Measurements from ENCODE around the gene ZNHIT6. TPM values are rescaled to one million over a fixed set of nuclear protein-coding genes. Genes with fewer than 3 reads are reported as not detected.
"Not testable (repeated sequence)": the region's sequence is repeated elsewhere in the genome, so short reads cannot be mapped to it uniquely, and the experiment has no call there.

The ZNHIT6 gene
- total RNA-seq, 1 donor from 2014 or later: 12.9 TPM

GRCh38 chr1:85734931-85735330 is 26.7 kb upstream of the ZNHIT6 start:
- no peak overlapping the region for H3K4me3 ChIP-seq
- DNase-seq (no peak), ATAC-seq (no peak)
- no peak overlapping the region for H3K27ac ChIP-seq
- H3K9me3 ChIP-seq: no peaks in the 10 kb centered on the region
- no peaks in the 10 kb centered on the region for H3K36me3 ChIP-seq
- no peaks in the 10 kb centered on the region for H3K27me3 ChIP-seq
- H3K4me1 ChIP-seq: no peaks in the 10 kb centered on the region
- TF ChIP-seq CTCF (IDR thresholded peaks at IDR 0.05): no peak
- intact Hi-C loops (cut with DNase I): no loop called here

GRCh38 chr1:85718678-85719340 is 10.6 kb upstream of the ZNHIT6 start:
- Histone ChIP-seq H3K4me3 (no peak overlapping the region), H3K4me1 (no peaks in the 10 kb centered on the region), H3K27ac (no peak overlapping the region), H3K9me3 (peaks cover 4% of the 10 kb centered on the region), H3K36me3 (no peaks in the 10 kb centered on the region), H3K27me3 (no peaks in the 10 kb centered on the region)
- no peak for TF ChIP-seq CTCF (IDR thresholded peaks at IDR 0.05)
- DNase-seq (no peak), ATAC-seq (no peak)
- intact Hi-C loops (cut with DNase I): no loop called here

GRCh38 chr1:85714418-85715114 is 6.3 kb upstream of the ZNHIT6 start:
- H3K9me3 ChIP-seq; H3K4me3 ChIP-seq; DNase-seq; intact Hi-C loops (cut with DNase I); ATAC-seq; H3K4me1 ChIP-seq; H3K27ac ChIP-seq; H3K27me3 ChIP-seq; H3K36me3 ChIP-seq: not testable (repeated sequence)

GRCh38 chr1:85708829-85709227 is 595 bp upstream of the ZNHIT6 start:
- Histone ChIP-seq H3K27ac (peak overlapping the region; percentile 90), H3K27me3 (no peaks in the 10 kb centered on the region), H3K4me3 (peak overlapping the region; percentile 70), H3K9me3 (no peaks in the 10 kb centered on the region), H3K4me1 (peaks cover 10% of the 10 kb centered on the region), H3K36me3 (peaks cover 25% of the 10 kb centered on the region)
- intact Hi-C loops (cut with DNase I): no loop called here
- DNase-seq: no peak
- no peak for ATAC-seq
- no peak for TF ChIP-seq CTCF (IDR thresholded peaks at IDR 0.05)

- Histone ChIP-seq H3K27me3 (no peaks in the 10 kb centered on the region), H3K4me1 (peaks cover 10% of the 10 kb centered on the region), H3K27ac (peak overlapping the region; percentile 90), H3K9me3 (no peaks in the 10 kb centered on the region), H3K4me3 (peak overlapping the region; percentile 70), H3K36me3 (peaks cover 33% of the 10 kb centered on the region)
- intact Hi-C loops (cut with DNase I): no loop called here
- TF ChIP-seq CTCF (IDR thresholded peaks at IDR 0.05): no peak
- DNase-seq (no peak), ATAC-seq (no peak)
Measured at GRCh38 chr1:85707267-85707989, 805 bp downstream of the ZNHIT6 start.

GRCh38 chr1:85705940-85706339 is 2.3 kb downstream of the ZNHIT6 start:
- H3K27me3 ChIP-seq: no peaks in the 10 kb centered on the region
- H3K9me3 ChIP-seq: no peaks in the 10 kb centered on the region
- peaks cover 48% of the 10 kb centered on the region for H3K36me3 ChIP-seq
- peaks cover 10% of the 10 kb centered on the region for H3K4me1 ChIP-seq
- TF ChIP-seq CTCF (IDR thresholded peaks at IDR 0.05): no peak
- no peak for DNase-seq
- no peak for ATAC-seq
- no peak overlapping the region for H3K4me3 ChIP-seq
- H3K27ac ChIP-seq: no peak overlapping the region
- intact Hi-C loops (cut with DNase I): no loop called here

All from upper lobe of right lung (tissue), 1 donor.